Stimulated activated CD4-positive, alpha-beta T cell treated with anti-CD3 and anti-CD28 coated beads, TNF-alpha, amount 100 ng/mL, for 24 hours (primary cell): Measurements from ENCODE around the gene SLC4A2.

Experiments
- DNase-seq, 3 experiments: peaks; one replicate each; pipeline ENCODE4 v3.0.0-alpha.2; 2020; ENCODE audit warnings: low read depth in 3 of 3

Gene SLC4A2

DNA sequence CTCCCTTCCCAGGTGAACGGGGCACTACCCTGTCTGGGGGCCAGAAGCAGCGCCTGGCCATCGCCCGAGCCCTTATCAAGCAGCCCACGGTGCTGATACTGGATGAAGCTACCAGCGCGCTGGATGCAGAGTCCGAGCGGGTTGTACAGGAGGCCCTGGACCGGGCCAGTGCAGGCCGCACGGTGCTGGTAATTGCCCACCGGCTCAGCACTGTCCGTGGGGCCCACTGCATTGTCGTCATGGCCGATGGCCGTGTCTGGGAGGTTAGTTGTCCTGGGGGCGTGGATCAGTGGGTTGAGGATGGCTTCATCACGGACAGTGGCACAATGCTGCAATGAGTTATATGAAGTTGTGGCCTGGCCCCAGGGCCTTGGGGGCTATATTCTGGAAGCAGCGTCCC lies 15.4 kb upstream of the SLC4A2 start:
- no peak for DNase-seq

DNA sequence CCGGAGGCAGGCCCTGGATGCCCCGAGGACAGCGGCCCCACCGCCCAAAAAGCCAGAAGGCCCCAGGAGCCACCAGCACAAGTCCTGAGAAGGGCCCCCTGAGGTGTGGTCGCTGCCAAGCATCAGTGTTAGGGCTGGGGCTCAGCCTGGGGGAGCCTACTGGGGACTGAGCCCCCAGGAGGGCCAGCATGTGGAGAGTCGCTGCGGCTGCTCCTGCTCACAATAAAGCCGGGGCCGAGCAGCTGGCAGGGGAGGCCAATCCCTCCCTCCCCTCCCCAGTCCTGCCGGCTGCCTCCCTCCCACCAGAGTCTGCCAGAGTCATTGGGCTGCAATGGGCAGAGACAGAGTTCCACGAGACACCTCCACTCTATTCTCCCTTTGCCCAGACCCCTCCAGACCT lies 14.1 kb upstream of the SLC4A2 start:
- no peak for DNase-seq

DNA sequence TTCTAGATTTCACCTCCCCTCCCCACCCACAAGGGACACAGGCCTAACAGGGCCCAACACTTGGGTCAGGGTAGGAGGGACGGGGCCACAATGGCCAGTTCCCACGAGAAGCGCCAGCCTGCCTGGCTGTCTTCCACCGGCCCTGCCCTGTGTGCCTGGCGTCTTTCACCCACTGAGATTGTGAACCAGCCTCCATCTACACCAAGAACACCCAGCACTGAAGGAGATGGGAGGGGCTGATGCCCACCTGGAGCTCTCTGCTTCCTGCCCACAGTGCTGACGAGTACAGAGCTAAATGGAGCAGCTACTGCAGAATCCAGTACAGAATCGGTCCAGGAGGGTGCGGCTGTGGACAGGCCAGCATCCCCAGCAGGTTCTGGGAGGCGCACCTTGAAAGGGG lies 13.4 kb upstream of the SLC4A2 start:
- no peak for DNase-seq

DNA sequence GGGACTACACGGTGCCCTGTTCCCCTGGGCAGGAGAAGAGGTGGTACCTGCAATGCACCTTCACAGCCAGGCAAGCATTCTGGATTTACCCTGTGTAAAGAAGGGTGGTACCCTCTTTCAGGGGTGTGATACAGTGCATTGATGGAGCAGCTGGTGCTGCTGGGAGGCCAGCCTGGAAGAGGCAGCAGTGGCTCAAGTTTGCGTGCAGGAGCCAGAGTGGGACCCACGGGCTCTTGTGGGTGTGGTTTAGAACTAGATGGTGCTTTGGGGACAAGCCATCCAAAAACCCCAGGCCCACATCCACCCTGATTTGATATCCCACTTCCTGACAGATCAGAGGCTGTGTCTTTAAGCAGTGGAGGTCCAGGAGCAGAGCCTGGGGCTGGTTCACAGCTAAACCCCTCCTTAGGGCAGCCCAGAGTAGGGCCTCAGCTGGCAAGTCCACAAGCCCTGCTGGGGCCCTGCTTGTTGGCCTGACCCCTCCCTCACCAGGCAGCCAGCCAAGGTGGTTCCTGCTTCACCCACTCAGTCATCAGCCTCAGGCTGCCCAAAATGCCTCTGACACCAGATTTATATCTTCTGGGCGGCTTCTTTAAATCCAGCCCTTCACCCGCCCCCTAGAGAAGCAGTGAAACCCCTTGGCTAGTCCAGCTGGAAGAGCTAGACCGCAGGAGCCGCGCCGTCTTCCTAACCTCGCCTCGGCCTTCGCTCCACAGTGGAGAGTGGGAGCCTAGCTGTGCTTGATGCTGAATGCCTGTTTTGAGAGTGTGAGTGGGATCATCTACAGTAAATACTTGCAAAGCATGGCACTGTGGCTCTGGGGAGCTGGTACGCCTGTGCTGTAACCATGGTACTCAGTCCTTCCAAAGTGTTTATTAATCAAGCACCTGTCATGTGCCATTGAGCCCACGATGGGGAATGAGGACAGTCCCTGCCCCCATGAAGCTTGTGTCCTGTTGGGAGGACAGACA lies 12.5 kb upstream of the SLC4A2 start:
- DNase-seq = no peak

DNA sequence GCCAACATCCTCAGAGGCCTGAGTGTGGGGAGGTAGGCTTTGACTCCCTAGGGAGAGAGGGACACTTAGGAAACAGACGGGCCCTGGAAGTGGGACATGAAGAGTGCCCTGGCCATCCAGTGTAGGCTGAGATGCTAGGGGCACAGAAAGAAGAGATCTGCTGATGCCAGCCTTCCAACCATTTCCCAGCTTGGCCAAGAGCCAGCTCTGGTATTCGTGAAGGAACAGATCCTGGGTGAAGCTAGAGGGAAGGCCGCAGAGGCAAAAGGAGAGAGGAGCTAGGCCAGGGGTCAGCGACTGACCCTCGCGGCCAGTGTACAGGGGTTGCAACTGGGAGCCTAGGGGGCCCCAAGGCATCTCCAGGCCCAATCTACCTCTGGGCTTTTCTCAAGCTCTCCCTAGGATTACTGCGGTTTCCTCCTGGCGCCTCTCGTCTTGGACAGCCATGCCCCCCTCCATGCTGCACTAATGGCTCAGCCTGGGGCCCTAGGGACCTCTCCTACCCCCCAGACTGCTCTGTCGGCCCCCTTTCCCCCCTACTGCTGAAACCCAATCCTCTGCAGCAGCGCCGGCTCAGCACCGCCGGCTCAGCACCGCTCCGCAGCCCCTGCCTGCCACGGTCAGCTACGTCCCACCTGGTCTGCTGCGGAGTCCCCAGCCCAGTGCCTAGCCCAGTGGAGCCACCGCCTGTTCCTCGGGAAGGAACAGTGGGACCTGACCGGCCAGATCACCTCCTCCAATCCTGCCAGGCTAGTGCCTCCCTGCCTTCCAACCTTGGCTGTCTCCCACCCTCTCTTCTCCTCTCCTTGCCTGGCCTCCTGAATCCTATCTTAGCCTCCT lies 11.2 kb upstream of the SLC4A2 start, which contains the start of gene ASIC3:
TSS of gene ASIC3 (plus strand) at position 556 of the 840 bp plus-strand sequence. CDS start 355 bp downstream, outside the sequence.
- DNase-seq = no peak

DNA sequence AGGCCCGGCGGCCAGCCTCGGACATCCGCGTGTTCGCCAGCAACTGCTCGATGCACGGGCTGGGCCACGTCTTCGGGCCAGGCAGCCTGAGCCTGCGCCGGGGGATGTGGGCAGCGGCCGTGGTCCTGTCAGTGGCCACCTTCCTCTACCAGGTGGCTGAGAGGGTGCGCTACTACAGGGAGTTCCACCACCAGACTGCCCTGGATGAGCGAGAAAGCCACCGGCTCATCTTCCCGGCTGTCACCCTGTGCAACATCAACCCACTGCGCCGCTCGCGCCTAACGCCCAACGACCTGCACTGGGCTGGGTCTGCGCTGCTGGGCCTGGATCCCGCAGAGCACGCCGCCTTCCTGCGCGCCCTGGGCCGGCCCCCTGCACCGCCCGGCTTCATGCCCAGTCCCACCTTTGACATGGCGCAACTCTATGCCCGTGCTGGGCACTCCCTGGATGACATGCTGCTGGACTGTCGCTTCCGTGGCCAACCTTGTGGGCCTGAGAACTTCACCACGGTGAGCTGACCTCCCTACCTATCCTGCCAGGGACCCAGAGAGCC lies 10.4 kb upstream of the SLC4A2 start:
- DNase-seq = no peak

DNA sequence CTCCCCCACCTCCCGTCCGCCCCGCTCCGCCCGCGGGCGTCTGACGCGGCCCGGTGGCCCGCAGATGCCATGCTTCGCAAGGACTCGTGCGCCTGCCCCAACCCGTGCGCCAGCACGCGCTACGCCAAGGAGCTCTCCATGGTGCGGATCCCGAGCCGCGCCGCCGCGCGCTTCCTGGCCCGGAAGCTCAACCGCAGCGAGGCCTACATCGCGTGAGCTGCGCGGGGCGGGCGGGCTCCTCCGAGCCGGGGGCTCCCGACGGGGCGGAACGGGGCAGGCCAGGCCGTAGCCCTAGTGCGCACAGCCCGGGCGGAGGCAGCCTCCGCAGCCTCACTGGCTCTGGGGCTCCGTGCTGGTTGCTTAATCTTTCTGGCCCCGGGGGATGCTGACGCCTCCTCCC lies 8.3 kb upstream of the SLC4A2 start:
- peak; percentile 25 to 51 (median 38) for DNase-seq

DNA sequence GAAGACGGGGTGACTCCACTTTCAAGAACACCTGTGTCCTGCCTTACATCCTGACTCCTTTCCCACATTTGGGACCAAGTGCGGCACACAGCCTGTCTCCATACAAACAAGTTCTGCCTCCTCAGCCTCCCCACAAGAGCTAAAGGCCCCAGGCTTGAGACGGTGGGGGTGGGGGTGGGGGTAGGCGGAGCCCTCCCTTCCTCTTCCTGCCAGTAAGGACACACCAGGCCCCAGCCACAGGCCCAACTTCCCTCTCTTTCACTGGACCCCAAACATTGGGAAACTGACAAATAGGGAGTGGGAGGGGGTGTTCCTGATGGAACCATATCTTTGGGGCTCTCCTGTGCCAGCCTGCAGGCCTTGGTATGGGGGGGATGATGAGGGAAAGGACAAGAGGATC lies 6.3 kb upstream of the SLC4A2 start:
- no peak for DNase-seq

DNA sequence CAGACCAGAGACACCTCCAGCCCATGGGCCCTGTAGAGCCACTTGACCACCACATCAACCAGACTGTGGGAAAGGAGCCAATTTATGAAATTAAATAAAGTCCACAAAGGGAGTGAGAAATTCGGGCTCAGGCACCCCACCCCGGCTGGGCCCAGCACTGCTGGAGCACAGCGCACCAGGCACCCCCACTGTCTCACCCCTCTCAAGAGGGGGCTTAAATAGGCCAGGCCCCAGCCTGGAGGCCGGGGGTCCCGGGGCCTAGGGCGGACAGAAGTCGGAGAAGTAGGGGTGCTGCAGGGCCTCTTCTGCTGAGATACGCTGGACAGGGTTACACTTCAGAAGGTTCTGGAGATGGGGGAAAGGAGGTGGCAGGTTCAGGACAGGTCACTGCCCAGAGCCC lies 5.6 kb upstream of the SLC4A2 start:
- DNase-seq = no peak

DNA sequence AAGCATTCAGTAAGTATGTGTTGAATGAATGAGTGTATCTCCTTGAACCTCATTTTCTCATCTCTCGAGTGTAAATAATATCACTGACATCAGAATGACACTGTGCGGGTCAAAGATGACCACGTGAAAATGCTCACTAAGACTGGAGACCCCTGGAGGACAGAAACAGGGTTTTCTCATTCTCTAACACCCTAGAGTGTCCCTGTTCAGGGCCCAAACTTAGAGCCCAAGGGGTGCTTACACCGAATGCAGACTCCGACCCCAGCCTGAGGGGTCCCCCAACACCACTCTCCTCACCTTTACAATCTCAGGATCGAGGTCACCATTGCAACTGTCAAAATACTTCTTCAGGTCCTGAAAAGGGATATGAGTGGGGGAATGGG lies 3.1 kb upstream of the SLC4A2 start:
- no peak for DNase-seq

DNA sequence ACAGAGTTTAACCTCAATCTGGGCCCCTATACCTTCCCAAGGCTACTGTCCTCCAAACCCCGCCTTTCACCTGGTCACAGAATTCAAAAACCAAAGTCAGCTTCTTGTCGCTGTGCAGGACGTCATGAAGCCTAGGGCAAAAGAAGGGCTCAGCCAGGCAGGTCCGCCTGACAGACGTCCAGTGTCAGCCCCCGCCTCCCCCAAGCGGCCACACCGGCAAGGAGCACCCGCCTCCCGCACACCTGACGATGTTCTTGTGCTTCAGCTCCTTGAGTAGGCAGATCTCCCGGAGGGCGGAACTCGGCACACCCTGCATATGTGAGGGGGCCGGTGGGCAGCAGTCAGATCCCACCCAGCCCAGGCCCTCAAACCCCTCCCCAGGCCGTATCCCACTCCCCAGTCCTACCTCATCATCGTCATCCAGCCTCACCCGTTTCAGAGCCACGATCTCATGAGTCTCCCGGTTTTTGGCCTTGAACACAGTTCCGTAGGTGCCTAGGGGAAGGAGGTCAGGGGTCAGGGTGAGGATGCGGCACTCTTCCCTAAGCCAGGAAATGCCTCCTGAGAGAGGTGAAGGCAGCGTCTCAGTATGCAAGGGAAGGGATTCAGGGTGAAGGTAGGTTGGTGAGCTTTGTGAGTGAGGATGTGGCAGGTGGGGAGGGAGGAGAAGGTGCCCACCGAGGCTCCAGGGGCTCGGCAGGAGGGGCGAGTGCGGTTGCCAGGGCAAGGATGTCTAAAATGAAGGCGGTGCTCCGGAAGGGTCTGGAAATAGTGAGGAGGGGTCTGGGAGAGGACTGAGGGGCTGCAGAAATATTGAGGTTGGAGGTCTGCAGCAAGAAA lies 2.5 kb upstream of the SLC4A2 start:
- no peak for DNase-seq

DNA sequence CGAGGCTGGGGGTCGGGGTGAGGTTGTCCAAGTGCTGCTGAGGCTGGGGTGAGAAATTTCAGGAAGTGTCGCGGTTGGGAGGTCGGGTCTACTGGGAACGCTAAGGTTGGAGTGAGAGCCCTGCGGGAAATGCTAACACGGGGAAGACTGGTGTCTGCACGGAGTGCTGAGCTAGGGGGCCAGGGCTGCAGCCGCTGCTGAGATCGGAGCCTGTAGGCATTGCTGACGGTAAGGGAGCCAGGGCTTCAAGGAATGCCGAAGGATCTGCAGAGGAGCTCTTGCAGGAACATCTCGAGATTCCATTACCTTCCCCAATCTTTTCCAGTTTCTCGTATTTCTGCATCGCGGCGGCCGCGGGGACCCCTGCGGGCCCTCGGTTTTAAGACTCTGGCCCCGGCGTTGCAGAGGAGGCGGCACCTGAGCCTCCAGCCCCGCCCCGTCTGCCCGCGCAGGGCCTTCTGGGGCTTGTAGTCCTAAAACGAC lies 1.8 kb upstream of the SLC4A2 start, which contains the start of gene CDK5:
TSS of gene CDK5 (minus strand) at position 392 of the 483 bp plus-strand sequence. CDS start at position 343, 49 bp downstream.
- no peak for DNase-seq

DNA sequence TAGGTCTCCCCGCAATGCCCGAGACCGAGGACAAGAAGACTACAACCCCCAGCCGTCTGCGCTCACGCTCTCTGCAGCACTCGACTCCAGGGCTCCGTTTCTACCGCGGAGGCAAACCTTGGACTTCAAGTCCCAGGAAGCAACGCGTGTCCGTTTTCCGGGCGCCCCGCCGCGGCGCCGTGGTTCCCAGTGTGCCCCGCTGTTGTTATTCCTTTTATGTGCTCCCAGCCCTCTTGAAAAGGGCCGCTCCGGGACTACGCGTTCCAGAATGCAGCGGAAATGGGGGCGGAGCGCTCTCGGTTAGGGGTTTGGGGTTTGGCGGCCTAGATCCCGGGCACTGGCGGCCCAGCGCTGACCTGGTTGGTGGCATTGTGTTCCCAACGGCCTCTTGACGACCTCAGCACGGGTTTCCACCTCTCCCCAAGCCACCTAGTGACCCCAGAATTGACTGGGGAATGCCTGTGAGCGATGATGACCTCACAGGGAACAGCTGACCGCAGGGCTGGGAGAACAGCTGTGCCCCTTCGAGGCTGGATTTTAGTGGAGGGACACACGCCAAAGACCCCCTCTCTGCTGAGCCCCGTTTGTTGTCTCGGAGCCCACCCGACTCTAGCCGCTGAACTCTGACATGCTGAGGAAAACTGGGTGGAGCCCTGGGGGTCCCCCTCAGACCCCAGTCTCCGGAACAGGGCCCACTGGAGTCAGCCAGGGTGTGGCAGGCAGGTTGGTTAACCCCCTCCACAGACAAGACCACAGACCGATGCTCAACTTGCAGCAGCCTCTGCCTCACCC lies 1.2 kb upstream of the SLC4A2 start:
- peak; percentile 94 to 97 (median 97) for DNase-seq

DNA sequence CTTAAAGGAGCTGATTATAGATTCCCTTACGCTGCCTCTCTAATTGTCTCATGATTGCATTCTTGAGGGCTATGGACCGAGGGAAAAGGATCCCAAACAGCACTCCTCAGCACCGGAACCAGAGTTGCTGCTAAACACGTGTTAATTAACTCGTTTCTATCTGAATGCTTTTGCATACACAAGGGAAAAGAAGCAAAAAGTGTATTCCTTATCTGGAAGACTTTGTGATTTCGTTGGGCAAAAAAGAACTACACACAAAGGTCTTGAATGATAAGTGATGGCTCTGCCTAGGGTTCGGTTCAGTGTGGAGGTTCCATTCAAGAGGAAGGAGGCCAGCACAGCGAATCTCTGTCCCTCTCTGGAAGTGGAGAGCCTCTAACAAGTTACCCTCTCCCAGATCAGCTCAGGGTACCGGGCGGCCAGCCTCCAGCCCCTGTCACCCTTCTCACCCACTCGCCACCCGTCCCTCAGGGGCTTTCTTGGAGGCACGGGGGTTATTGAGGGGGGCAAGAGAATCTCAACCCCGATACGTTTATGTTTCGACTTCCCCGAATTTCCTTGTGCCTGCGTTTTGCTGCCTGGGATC lies 515 bp upstream of the SLC4A2 start:
- DNase-seq = no peak

DNA sequence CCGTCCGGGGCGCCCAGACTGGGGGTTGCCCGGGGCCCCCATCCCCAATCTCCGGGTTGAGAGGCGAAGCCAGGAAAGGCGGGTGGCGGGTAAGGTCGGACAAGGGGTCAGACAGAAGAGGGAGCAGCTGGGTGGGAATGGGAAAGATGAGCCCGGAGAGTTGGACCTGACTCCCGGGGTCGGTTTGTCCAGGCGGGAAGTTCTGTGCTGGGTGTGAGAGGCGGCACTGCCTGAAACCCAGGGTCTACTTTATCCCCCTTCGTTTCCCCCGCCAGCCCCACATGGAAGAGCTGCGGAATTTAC lies 675 bp downstream of the SLC4A2 start:
- no peak for DNase-seq

DNA sequence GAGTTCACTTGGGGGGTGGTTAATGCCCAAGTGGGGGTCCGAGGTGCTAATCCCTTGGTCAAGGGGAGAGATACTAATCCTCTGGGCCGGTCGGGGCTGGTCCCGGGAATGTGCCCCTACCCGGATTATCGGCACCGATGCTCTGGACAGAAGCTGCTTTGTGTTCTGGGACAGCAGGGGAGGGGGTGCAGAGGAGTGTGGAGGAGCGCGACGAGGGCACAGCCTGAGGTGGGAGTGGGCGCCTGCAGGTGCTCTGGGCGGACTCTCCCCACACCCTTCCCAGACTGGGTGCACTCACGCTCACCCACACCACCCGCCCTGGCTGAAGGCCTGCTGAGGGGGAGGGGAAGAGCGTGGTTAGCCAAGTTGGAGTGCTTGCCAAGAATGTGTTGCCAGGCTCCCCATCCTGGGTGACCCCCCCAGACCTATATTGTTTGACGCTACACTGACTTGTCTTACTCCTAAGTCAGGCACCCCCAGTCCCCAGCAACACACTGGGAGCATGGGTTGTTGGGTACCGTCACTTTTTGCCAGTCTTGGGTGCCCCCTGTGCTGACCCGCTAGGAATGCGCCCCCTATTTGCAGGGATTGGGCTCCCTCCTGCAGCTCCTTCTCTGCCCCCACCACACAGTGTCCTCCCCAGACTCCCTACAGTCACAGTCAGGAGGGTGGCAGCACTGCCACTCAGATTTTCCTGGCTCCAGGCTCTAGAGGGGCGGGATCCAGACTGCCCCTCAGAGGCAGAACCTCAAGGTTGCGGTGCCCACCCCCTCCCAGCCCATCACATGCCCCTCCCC lies 1.2 kb downstream of the SLC4A2 start:
- DNase-seq = no peak

DNA sequence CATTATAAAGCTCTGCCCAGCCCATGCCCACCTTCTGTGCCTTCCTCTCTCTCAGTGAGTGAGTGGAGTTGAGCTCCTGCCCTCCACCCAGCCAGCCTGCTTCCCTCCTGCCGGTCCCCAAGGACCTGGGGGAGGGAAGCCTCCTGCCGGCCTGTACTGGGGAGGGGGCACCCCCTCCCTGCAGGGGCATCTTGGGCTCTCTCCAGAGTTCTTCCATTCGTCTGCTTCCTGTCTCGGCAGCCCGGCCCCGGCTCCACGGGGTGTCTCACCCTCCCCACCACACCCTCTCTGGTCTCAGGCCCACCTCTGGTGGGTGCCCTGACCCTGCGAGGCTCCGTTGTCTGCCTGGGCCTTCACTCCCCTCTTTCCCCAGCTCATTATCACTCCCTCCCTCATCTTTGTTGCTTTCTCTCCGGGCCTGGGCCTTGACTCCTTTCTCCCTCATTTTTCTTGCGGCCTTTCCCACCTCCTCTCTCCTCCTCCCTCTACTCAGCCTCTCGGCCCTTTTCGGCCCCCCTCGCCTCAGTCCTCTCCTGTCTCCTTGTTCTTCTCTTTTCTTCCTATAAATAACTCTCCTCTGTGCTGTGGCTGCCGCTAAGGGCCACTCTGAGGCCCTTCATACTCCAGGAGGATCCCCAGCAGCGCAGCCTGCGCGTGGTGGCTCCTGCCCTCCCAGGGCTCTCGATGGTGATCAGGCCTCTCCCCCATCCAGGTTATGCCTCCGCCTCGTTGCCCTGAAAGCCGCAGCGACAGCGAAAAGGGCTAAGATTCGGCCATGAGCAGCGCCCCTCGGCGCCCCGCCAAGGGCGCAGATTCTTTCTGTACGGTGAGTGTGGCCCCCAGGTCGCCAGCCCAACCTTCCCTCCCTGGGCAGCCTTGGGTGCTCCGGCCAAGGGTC lies 2.1 kb downstream of the SLC4A2 start:
- no peak for DNase-seq

DNA sequence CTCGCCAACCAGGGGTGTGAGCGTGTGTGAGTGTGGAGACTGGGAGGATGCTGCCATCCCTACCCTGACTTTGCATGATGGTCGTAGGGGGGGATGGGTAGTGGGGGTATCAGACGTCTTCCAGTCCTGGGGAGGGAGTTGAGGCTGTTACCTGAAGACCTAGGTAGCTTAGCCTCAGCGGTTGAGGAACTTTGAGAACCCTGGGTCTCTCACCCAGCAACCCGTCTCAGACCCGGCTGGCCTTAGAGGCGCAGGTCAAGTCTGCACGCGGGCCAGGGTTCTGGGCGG lies 2.7 kb downstream of the SLC4A2 start:
- DNase-seq = no peak
